HepG2 (cell line): ENCODE data around the gene EMILIN1. TPM values are rescaled to one million over a fixed set of nuclear protein-coding genes. Genes with fewer than 3 reads are reported as not detected.
A peak's percentile ranks its signal among the peaks of the same experiment; 100 is the strongest.

ENCODE experiments used
- ATAC-seq: fragments of 200-7000 bp; cut with Tn5 transposase; 3 replicates; pipeline ENCODE4 v1.9.1; 2020; ENCODE audit warnings: mild to moderate bottlenecking, moderate library complexity
- BruUV-seq: library from RNA; stranded (reverse); fragments of 400-500 nt; replicated peaks from 2 replicates; lab custom pipeline; 2021; lab: Mats Ljungman, UMichigan
- CTCF ChIA-PET: fragments of 300-600 bp; formaldehyde crosslinking; extraction: SDS; loops from one replicate; lab custom pipeline; 2021; ENCODE audit warnings: low total read pairs, inconsistent platforms, low intra/inter-chr PET ratio; lab: Yijun Ruan, JAX
- POLR2A ChIA-PET: fragments of 350-600 bp; sonication (Branson Sonifier 250); formaldehyde crosslinking; loops from one replicate; lab custom pipeline; 2020; ENCODE audit warnings: antibody characterized with exemption, inconsistent platforms; lab: Yijun Ruan, JAX
- DNase-seq: peaks from one replicate; pipeline ENCODE4 v3.0.0-alpha.2; 2015; ENCODE audit warnings: low spot score
- FAIRE-seq: peaks from 3 replicates; lab custom pipeline; 2011; peaks lifted over from hg19 to GRCh38; lab: Jason Lieb, UNC
- H2AFZ ChIP-seq: one replicate; pipeline ENCODE4 v1.6.1; 2011; ENCODE audit warnings: low read length, inconsistent platforms
- H3K27ac ChIP-seq: fragments of 300-600 bp; 3 replicates; pipeline ENCODE4 v1.8.0; 2011; ENCODE audit warnings: mixed run types, mild to moderate bottlenecking, mixed read lengths, low read length, inconsistent platforms; ENCODE audit not compliant: insufficient read depth; ENCODE audit errors: extremely low read length
- H3K27me3 ChIP-seq, 2 experiments: fragments of 200-600 bp in 1 of 2; 2 replicates in 1 of 2; 3 replicates in 1 of 2; pipeline versions ENCODE4 v1.6.0 to v1.8.0; 2011; ENCODE audit warnings: low read length in 2 of 2, mild to moderate bottlenecking in 2 of 2, moderate library complexity in 2 of 2, inconsistent platforms in 1 of 2; ENCODE audit not compliant: insufficient read depth in 2 of 2, control insufficient read depth in 1 of 2
- H3K36me3 ChIP-seq, 2 experiments: fragments of 200-600 bp in 1 of 2; replicated peaks in 1 of 2; 2 replicates in 1 of 2; 3 replicates in 1 of 2; pipeline versions ENCODE4 v1.5.1 to v1.8.0; 2011; ENCODE audit warnings: low read length in 2 of 2, inconsistent platforms in 1 of 2; ENCODE audit not compliant: insufficient read depth in 2 of 2, control insufficient read depth in 1 of 2
- H3K4me1 ChIP-seq: 2 replicates; pipeline ENCODE4 v1.5.1; 2012; ENCODE audit warnings: low read length, inconsistent platforms; ENCODE audit not compliant: insufficient read depth
- H3K4me2 ChIP-seq: 2 replicates; pipeline ENCODE4 v1.6.0; 2011; ENCODE audit warnings: low read depth, low read length, inconsistent platforms
- H3K4me3 ChIP-seq, 3 experiments: fragments of 200-600 bp in 1 of 3; sonication (generic), shearing (Covaris generic) in 1 of 3; replicated peaks in 1 of 3; 2 replicates each; pipeline ENCODE4 v1.5.1; 2011 to 2016; ENCODE audit warnings: low read length in 3 of 3, inconsistent platforms in 2 of 3, low read depth in 2 of 3, mild to moderate bottlenecking in 2 of 3, control low read depth in 1 of 3, mixed read lengths in 1 of 3; ENCODE audit not compliant: insufficient read depth in 1 of 3
- H3K79me2 ChIP-seq: one replicate; pipeline ENCODE4 v1.6.1; 2011; ENCODE audit warnings: low read length, inconsistent platforms; ENCODE audit not compliant: insufficient read depth
- H3K9ac ChIP-seq: 2 replicates; pipeline ENCODE4 v1.6.0; 2011; ENCODE audit warnings: mild to moderate bottlenecking, low read depth, low read length, inconsistent platforms; ENCODE audit not compliant: insufficient read depth
- H3K9me3 ChIP-seq: 2 replicates; pipeline ENCODE4 v1.5.1; 2012; ENCODE audit warnings: mild to moderate bottlenecking, low read length
- H4K20me1 ChIP-seq: 2 replicates; pipeline ENCODE4 v1.6.0; 2011; ENCODE audit warnings: inconsistent platforms, mild to moderate bottlenecking, low read length, moderate library complexity; ENCODE audit not compliant: insufficient read depth
- GTF3A ChIP-seq: sonication (generic); formaldehyde crosslinking; conservative IDR thresholded peaks from 2 replicates; pipeline ENCODE4 v1.4.0; 2020; ENCODE audit warnings: mild to moderate bottlenecking, missing genetic modification reagents
- POLR2AphosphoS5 ChIP-seq: IDR thresholded peaks from 2 replicates; pipeline ENCODE4 v1.6.1; 2012; ENCODE audit warnings: low read depth, low read length
- RBFOX2 ChIP-seq: fragments of 200-400 bp; formaldehyde crosslinking; IDR thresholded peaks from 2 replicates; pipeline ENCODE4 v1.6.1; 2017; ENCODE audit warnings: low read depth, mild to moderate bottlenecking, low read length
- REL ChIP-seq: sonication (generic); formaldehyde crosslinking; conservative IDR thresholded peaks from 2 replicates; pipeline ENCODE4 v1.8.0; 2022; ENCODE audit warnings: mild to moderate bottlenecking, missing genetic modification reagents, moderate library complexity
- SRF ChIP-seq: IDR thresholded peaks from 2 replicates; pipeline ENCODE4 v1.6.1; 2011; ENCODE audit warnings: mild to moderate bottlenecking, low read depth, low read length, moderate library complexity
- STAG1 ChIP-seq: sonication (generic); formaldehyde crosslinking; IDR thresholded peaks from 2 replicates; pipeline ENCODE4 v1.4.0; 2020; ENCODE audit warnings: missing genetic modification reagents
- ZNF7 ChIP-seq: IDR thresholded peaks from 2 replicates; pipeline ENCODE4 v1.6.1; 2016; ENCODE audit warnings: missing biosample characterization, missing genetic modification reagents
- ZNF720 ChIP-seq: sonication (generic); formaldehyde crosslinking; IDR thresholded peaks from 2 replicates; pipeline ENCODE4 v1.4.0; 2020; ENCODE audit warnings: missing genetic modification reagents
- WGBS: methylation state at CpG from one replicate; pipeline ENCODE4 v1.1.6; 2017; ENCODE audit warnings: low lambda C conversion rate; 5-methylcytosine and 5-hydroxymethylcytosine counted together
- in situ Hi-C: cut with HindIII; loops from 2 replicates; pipeline ENCODE4 v1.10.0; 2017; ENCODE audit warnings: low pct_unique_long_range_greater_than_20kb; ENCODE audit not compliant: extremely low pct_ligation_motif_present
- intact Hi-C: fragments of 100-400 bp; cut with micrococcal nuclease; formaldehyde crosslinking; loops from one replicate; pipeline ENCODE4 v1.10.0; 2022; ENCODE audit not compliant: unreplicated experiment
- polyA plus RNA-seq, 8 experiments: library from polyadenylated mRNA; depleted of rRNA in 3 of 8; stranded (reverse) in 7 of 8; unstranded in 1 of 8; fragments of >200 nt; fragmentation: Illumina TruSeq in 4 of 8; extraction: Trizol in 4 of 8; gene quantifications; 2 replicates each; pipeline versions ENCODE4 v1.2.1 to v1.2.3, GENCODE V29; 2011 to 2016; ENCODE audit warnings: low read depth in 4 of 8, missing spikeins in 1 of 8, mixed read lengths in 1 of 8; ENCODE audit not compliant: insufficient read depth in 1 of 8
- total RNA-seq, 5 experiments: library from RNA; depleted of rRNA; stranded (reverse); fragments of >200 nt; fragmentation: Illumina TruSeq; extraction: Trizol; gene quantifications; 2 replicates each; pipeline ENCODE4 v1.2.3, GENCODE V29; 2016; ENCODE audit warnings: low read depth in 1 of 5

The EMILIN1 gene
- total and polyA plus RNA-seq, 2 of the 13 experiments (the other 11 are each of a cell fraction or from before 2014, with no cell fraction given): 8.1 to 9.7 TPM

DNA sequence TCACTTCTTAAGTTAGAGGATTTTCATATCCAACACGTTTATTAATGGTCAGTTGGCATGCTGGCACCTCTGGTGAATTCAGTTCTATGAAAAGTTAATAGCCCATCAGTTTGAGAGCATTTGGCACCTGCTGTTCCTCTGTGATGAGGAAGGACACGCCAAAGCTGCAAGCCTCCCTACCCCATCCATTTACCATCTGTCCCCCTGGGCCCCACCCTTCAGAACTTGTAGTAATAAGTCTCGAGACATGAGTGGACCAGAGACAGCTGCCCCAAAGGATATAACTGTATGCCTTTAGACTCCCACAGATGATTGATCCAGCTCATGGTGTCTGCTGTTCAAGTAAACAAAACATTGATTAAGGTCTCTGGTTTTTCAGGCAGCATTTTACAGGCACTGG lies 13.3 kb upstream of the EMILIN1 start:
- Histone ChIP-seq H3K4me3 (no peak overlapping the region), H3K4me1 (peaks cover 20% of the 10 kb centered on the region), H3K27ac (no peak overlapping the region), H3K4me2 (no peak overlapping the region), H3K79me2 (peaks cover 17% of the 10 kb centered on the region), H3K27me3 (no peaks in the 10 kb centered on the region), H3K36me3 (peaks cover 18 to 27% of the 10 kb centered on the region in 2 experiments), H4K20me1 (peaks cover 2% of the 10 kb centered on the region; the same call in 1 of the 2 replicates), H3K9ac (no peak overlapping the region), H3K9me3 (no peaks in the 10 kb centered on the region), H2AFZ (no peak overlapping the region)
- in situ Hi-C loops: no loop called here
- no TSS peak for BruUV-seq
- CTCF ChIA-PET: no interaction called here
- ATAC-seq (no peak), FAIRE-seq (no peak), DNase-seq (no peak)
- POLR2A ChIA-PET: interaction anchor here (1.3 to 11.6 kb wide), 5 partner anchors 7 to 28 kb away, joined by 4 to 100 read pairs (median 14); partner anchors contain the start of genes AGBL5 and KHK
- intact Hi-C loops: no loop called here
- whole genome bisulfite sequencing: 98% methylated on average over 3 of the region's 3 CpGs
- TF ChIP-seq SRF (no peak), REL (CRISPR knock-in tag) (0 out of 2 replicates have a peak, but pooled peaks have one; percentile 23)

GRCh38 chr2:27067385-27067784 lies 11.0 kb upstream of the EMILIN1 start:
- no TSS peak for BruUV-seq
- H3K4me1 ChIP-seq: peaks cover 29% of the 10 kb centered on the region
- no peak overlapping the region for H3K9ac ChIP-seq
- in situ Hi-C loops (no loop called here), intact Hi-C loops (no loop called here)
- peaks cover 2% of the 10 kb centered on the region; the same call in 1 of the 2 replicates for H4K20me1 ChIP-seq
- H3K27me3 ChIP-seq: no peaks in the 10 kb centered on the region; a peak in 1 of 5 replicates
- H3K27ac ChIP-seq: no peak overlapping the region
- FAIRE-seq (no peak), ATAC-seq (no peak), DNase-seq (no peak)
- 97% methylated on average over 5 of the region's 5 CpGs for WGBS
- ChIA-PET POLR2A (interaction anchor here (1.2 to 11.6 kb wide), 6 partner anchors 9 to 28 kb away, joined by 3 to 100 read pairs (median 5); partner anchors contain the start of gene AGBL5), CTCF (no interaction called here)
- TF ChIP-seq GTF3A (CRISPR knock-in tag) (no peak), STAG1 (CRISPR knock-in tag) (no peak), ZNF720 (CRISPR knock-in tag) (no peak), RBFOX2 (peak; percentile 66), POLR2AphosphoS5 (peak; percentile 19; the same call in 1 of the 2 replicates), ZNF7 (CRISPR knock-in tag) (no peak)
- H2AFZ ChIP-seq: no peak overlapping the region
- peaks cover 15 to 27% of the 10 kb centered on the region in 2 experiments for H3K36me3 ChIP-seq
- peaks cover 30% of the 10 kb centered on the region for H3K79me2 ChIP-seq
- no peaks in the 10 kb centered on the region for H3K9me3 ChIP-seq
- no peak overlapping the region for H3K4me2 ChIP-seq
- no peak overlapping the region for H3K4me3 ChIP-seq
